Measurements from ENCODE around the gene RHOV.

The RHOV gene

GRCh38 chr15:40902605-40903561, 28.8 kb upstream of the RHOV start:
- no peak for DNase-seq

DNA sequence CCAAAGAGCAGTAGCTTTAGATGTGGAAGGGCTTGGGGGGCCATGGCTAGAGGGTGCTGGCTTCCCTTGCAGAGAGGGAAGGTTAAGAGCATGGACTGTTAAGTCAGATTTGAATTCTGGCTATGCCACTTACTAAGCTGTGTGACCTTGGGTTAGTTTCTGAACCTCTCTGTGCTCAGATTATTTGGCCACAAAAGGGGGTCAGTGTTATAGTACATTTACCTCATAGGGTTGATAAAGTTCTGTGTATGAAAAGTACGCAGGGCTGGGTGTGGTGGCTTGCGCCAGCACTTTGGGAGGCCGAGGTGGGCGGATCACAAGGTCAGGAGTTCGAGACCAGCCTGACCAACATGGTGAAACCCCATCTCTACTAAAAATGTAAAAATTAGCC, 27.0 kb upstream of the RHOV start:
- DNase-seq = no peak

DNA sequence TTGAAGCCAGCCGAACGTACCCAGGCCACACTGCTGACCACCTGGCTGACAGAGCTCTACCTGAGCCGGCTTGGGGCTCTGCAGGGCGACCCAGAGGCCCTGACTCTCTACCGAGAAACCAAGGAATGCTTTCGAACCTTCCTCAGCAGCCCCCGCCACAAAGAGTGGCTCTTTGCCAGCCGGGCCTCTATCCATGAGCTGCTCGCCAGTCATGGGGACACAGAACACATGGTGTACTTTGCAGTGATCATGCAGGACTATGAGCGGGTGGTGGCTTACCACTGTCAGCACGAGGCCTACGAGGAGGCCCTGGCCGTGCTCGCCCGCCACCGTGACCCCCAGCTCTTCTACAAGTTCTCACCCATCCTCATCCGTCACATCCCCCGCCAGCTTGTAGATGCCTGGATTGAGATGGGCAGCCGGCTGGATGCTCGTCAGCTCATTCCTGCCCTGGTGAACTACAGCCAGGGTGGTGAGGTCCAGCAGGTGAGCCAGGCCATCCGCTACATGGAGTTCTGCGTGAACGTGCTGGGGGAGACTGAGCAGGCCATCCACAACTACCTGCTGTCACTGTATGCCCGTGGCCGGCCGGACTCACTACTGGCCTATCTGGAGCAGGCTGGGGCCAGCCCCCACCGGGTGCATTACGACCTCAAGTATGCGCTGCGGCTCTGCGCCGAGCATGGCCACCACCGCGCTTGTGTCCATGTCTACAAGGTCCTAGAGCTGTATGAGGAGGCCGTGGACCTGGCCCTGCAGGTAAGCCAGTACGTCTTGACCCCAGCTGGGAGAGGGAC, 26.4 kb upstream of the RHOV start:
- DNase-seq = no peak

DNA sequence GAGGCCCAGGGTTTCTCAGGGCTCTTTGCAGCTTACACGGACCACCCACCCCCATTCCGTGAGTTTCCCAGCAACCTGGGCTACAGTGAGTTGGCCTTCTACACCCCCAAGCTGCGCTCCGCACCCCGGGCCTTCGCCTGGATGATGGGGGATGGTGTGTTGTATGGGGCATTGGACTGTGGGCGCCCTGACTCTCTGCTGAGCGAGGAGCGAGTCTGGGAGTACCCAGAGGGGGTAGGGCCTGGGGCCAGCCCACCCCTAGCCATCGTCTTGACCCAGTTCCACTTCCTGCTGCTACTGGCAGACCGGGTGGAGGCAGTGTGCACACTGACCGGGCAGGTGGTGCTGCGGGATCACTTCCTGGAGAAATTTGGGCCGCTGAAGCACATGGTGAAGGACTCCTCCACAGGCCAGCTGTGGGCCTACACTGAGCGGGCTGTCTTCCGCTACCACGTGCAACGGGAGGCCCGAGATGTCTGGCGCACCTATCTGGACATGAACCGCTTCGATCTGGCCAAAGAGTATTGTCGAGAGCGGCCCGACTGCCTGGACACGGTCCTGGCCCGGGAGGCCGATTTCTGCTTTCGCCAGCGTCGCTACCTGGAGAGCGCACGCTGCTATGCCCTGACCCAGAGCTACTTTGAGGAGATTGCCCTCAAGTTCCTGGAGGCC, 25.6 kb upstream of the RHOV start:
- no peak for DNase-seq

DNA sequence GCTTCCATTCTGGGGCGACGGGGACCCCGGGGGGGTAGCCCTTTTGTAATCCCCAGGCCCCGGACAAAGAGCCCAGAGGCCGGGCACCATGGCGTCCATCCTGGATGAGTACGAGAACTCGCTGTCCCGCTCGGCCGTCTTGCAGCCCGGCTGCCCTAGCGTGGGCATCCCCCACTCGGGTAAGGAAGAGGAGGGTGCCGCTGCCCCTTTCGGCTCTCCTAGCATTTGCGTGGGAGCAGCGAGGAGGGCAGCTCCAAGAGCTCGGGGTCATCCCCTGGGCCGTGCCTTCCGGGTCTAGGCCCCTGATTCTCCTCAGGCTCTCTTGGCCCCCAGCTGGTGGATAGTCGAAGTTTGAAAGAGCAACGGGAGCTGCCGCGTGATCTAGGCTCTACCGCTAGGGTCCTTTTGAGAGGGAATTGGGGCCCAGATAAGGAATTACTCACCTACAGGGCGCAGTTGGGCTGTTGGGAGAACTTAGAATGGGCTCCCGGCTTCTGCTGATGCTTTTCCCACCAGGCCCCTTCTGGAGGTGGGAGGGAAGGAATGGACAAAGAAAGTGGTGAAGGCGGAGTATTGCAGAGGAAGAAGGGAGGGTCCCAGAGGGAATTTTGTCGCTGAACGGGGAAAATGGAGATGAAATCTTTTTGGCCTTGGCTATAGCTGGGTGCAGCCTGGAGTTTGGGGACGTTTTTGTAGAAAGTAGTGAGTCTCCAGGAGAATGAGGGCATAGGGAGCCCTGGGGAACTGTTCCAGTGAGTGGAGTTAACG, 20.8 kb upstream of the RHOV start:
- DNase-seq = peak; percentile 89

DNA sequence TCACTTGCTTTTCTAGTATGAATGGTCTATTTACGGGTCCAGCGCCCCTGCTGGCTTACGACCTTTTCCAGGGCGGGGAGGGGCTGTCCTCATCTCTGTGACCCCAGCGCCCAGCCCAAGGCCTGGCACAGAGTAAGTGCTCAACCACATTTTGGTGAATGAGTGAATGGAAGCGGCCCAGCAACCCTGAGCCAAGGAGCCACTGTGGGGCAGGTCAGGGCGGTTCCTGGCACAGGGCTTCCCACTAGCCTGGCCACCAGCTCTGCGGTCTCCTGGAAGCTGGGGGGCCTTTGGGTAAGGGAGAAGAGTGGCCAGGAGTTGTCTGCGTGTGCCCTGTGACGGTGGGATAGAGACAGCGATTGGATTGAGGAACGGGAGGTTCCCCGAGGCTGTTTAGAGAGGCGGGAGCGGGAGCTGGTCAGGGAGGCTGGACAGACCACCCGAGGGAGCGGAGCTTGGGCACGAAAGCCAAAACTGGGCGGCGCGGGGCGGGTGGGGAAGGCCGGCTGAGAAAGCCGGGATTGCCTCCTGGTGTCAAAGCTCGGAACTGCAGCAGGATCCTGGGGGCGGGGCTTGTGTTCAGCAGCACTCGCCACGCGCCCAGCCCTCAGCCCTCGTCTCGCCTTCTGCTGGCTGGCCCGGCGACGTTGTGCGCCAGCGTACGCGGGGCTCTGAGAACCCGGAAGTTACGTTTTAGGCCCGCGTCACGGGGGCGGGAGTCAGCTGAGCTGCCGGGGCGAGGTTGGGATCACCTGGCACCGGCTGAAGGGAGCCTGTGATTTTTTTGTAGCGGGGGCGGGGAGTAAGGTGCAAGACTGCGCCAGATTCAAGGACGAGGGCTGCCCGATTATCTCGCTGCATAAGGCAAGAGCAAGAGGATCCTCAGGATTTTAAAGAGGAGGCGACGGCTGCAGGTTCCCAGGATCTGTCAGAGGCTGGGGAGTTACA, 20.0 kb upstream of the RHOV start, which contains the start of gene VPS18:
Gene VPS18, plus strand, starts transcription at position 718 of the 948 bp plus-strand sequence. CDS start 319 bp downstream, outside the sequence.
- DNase-seq = peak; percentile 99

DNA sequence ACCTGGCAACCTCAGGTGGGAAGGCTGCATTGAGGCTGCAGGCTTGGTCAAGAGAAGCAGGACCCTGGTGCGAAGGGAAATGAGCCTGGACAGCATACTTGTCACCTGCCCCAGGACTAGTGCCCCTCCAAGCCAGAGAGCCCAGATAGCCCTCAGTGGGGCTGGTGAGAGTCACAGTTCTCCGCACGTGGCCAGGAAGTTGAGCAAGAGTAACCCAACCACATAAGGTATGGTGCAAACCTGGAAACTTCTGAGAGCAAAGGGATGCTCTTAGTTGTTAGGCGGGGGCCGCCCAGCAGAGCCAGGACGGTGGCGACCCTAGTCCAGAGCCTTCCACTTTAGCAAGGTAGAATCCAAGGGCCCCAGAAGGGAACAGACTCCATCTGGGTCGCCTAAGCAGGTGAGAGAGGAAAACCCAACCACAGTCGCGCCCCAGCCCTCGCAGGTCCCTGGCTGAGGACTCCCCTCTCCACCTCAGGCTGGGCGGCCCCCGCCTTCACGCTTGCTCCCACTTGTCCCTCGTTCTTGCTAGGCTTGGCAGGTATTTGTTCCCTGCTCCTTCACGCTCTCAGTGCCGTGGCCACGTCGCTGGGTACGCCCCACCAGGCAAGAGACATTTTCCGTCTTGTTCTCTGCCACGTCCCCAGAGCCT, 19.1 kb upstream of the RHOV start:
- DNase-seq = no peak

DNA sequence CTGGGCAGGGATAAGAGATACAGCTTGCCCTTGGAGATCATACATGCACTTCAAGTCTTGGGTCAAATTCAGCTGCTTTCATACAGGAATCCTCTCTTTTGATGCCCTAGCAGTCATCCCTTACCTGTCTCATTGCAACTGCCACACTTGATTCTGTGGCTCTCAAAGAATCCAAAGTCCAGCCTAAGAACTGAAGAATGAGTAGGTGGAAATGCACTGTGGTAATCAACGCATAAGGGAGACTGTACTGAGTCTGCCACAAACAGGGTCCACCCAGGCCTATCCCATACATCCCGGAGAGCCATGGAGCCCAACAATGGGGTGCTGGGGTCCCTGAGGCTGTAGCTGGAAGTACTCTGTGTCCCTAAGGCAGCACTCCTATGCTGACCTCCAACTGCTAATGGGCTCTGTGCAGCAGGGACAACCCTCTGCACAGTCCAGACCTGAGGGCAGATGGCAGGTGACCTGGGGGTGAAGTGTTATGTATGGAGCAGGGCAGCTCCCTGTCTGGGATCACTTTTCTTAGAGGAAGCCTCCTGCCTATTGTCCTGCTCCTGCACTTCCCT, 18.5 kb upstream of the RHOV start:
- no peak for DNase-seq

GRCh38 chr15:40891810-40892446, 17.9 kb upstream of the RHOV start:
- DNase-seq = no peak

GRCh38 chr15:40891138-40891537, 17.1 kb upstream of the RHOV start:
- DNase-seq = no peak

DNA sequence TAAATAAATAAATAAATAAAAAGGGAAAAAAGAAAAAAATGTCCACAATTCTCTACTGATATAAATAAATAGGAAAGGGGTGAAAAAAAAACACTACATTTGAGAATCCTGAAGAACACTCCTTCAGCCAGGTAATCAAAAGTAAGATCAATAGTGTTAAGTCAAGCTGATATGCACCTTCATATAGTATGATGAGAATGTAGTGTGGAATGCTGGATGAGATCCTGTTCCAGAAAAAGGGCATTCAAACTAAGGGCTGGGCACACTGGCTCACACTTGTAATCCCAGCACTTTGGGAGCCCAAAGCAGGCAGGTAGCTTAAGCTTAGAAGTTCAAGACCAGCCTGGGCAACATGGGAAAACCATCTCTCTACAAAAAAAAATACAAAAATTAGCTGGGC, 15.1 kb upstream of the RHOV start:
- DNase-seq = no peak

DNA sequence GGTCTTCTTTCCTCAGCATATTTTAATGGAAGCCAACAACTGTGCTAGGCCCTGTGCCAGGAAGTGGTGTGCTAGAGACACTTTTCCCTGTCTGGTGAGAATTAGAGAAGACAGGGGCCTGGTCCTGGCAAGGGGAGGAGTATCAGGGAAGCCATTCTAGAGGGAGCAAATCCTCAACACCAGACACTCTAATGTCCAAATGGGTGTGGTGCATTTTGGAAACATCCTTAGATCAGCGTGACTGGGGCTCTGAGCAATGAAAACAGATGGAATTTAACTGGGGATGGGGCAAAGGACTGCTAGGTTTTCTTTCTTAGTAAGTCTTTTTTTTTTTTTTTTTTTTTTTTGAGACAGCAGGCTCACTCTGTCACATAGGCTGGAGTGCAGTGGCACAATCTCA, 12.6 kb upstream of the RHOV start:
- no peak for DNase-seq

GRCh38 chr15:40881351-40881750, 7.3 kb upstream of the RHOV start:
- no peak for DNase-seq

GRCh38 chr15:40879609-40880008, 5.6 kb upstream of the RHOV start:
- no peak for DNase-seq

GRCh38 chr15:40878785-40879184, 4.8 kb upstream of the RHOV start:
- DNase-seq = peak; percentile 80

- DNase-seq = no peak
Measured at GRCh38 chr15:40877694-40878093, 3.7 kb upstream of the RHOV start.

GRCh38 chr15:40875991-40876730, 2.1 kb upstream of the RHOV start:
- no peak for DNase-seq

GRCh38 chr15:40872791-40873693, 992 bp downstream of the RHOV start:
- no peak for DNase-seq
